ENCODE results near the gene TBX1. TPM values are rescaled to one million over a fixed set of nuclear protein-coding genes. Genes with fewer than 3 reads are reported as not detected.
A peak's percentile ranks its signal among the peaks of the same experiment; 100 is the strongest.

Gene TBX1
- total and polyA plus RNA-seq, 10 of the 15 experiments (the other 5 are each of a cell fraction or from before 2014, with no cell fraction given), result not detected

GRCh38 chr22:19730198-19730597, 30.4 kb upstream of the TBX1 start:
- no peak overlapping the region for H3K4me2 ChIP-seq (ENCODE audit: control insufficient read depth, insufficient read depth)
- TF ChIP-seq HDAC2 (IDR thresholded peaks at IDR 0.05), result no peak
- no peak for TF ChIP-seq JUNB (IDR thresholded peaks at IDR 0.05)
- no peak for TF ChIP-seq RAD21 (IDR thresholded peaks at IDR 0.05; ENCODE audit: insufficient read depth, low read depth, low read length)
- ChIA-PET RAD21 (ENCODE audit: unreplicated experiment) (interaction anchor here (0.6 to 3.2 kb wide), 17 partner anchors 15 to 225 kb away, joined by 3 to 70 read pairs (median 5); no protein-coding TSS in a partner anchor), CTCF (interaction anchor here (0.5 to 5.7 kb wide), 29 partner anchors 9 to 430 kb away, joined by 3 to 94 read pairs (median 4); partner anchors contain the start of genes COMT, TRMT2A and TXNRD2), SMC1A (ENCODE audit: uncharacterized antibody, unreplicated experiment) (interaction anchor here (0.6 to 2.6 kb wide), 9 partner anchors 33 to 223 kb away, joined by 3 to 28 read pairs (median 4); no protein-coding TSS in a partner anchor), POLR2A (interaction anchor here (0.6 kb wide), 1 partner anchor 342 kb away, joined by 3 read pairs; no protein-coding TSS in a partner anchor)
- intact Hi-C loops (cut with micrococcal nuclease; ENCODE audit: unreplicated experiment), result loop anchor here (1.0 kb wide), 1 partner anchor 180 kb away; no protein-coding TSS in a partner anchor
- DNase-seq (ENCODE audit: low read depth, low spot score) (no peak), ATAC-seq (peak; percentile 37), FAIRE-seq (no peak)
- in situ Hi-C loops (cut with MboI), result loop anchor here (5.0 kb wide), 1 partner anchor 187 kb away; no protein-coding TSS in a partner anchor
- no TSS peak for BruUV-seq (replicated peaks)
- WGBS (ENCODE audit: insufficient coverage, insufficient replicate concordance, low lambda C conversion rate, missing lambda C conversion rate), result 91% methylated on average over 8 of the region's 8 CpGs
- H3K4me1 ChIP-seq (ENCODE audit: control insufficient read depth, insufficient read depth, low read length), result no peaks in the 10 kb centered on the region
- H4K20me1 ChIP-seq (ENCODE audit: control insufficient read depth, insufficient read depth), result no peaks in the 10 kb centered on the region; the same call in 1 of the 2 replicates
- H3K36me3 ChIP-seq (ENCODE audit: control insufficient read depth in 2 of 2, insufficient read depth in 2 of 2, low read length in 1 of 2), result no peaks in the 10 kb centered on the region
- H3K79me2 ChIP-seq (ENCODE audit: control insufficient read depth, insufficient read depth, low read length), result no peaks in the 10 kb centered on the region
- H3K27ac ChIP-seq (ENCODE audit: control insufficient read depth, insufficient read depth), result no peak overlapping the region
- H3K27me3 ChIP-seq (replicated peaks in 1 of 2; ENCODE audit: control insufficient read depth in 2 of 2, insufficient read depth in 2 of 2, low read length in 1 of 2), result no peaks in the 10 kb centered on the region
- H3K4me3 ChIP-seq, result no peak overlapping the region
- no peaks in the 10 kb centered on the region for H3K9me3 ChIP-seq (replicated peaks; ENCODE audit: control insufficient read depth, insufficient read depth, low read length)
- no peak overlapping the region; the same call in 1 of the 2 replicates for H2AFZ ChIP-seq (ENCODE audit: control insufficient read depth, low read depth, low read length)
- no peak overlapping the region for H3K9ac ChIP-seq (ENCODE audit: control insufficient read depth, insufficient read depth, low read length)

GRCh38 chr22:19730655-19731360, 29.8 kb upstream of the TBX1 start:
- no peaks in the 10 kb centered on the region for H3K79me2 ChIP-seq (ENCODE audit: control insufficient read depth, insufficient read depth, low read length)
- H3K4me3 ChIP-seq, result peak overlapping the region; percentile 29; the same call in 1 of the 2 replicates
- no peaks in the 10 kb centered on the region for H3K9me3 ChIP-seq (replicated peaks; ENCODE audit: control insufficient read depth, insufficient read depth, low read length)
- CTCF ChIA-PET, result interaction anchor here (0.5 to 5.7 kb wide), 29 partner anchors 8 to 430 kb away, joined by 3 to 94 read pairs (median 4); partner anchors contain the start of genes COMT, TRMT2A and TXNRD2
- peak overlapping the region; percentile 58 for H2AFZ ChIP-seq (ENCODE audit: control insufficient read depth, low read depth, low read length)
- no peak for FAIRE-seq
- H4K20me1 ChIP-seq (ENCODE audit: control insufficient read depth, insufficient read depth), result no peaks in the 10 kb centered on the region; the same call in 1 of the 2 replicates
- RAD21 ChIA-PET (ENCODE audit: unreplicated experiment), result interaction anchor here (0.6 to 3.2 kb wide), 17 partner anchors 14 to 224 kb away, joined by 3 to 70 read pairs (median 5); no protein-coding TSS in a partner anchor
- no TSS peak for BruUV-seq (replicated peaks)
- no peaks in the 10 kb centered on the region for H3K36me3 ChIP-seq (ENCODE audit: control insufficient read depth in 2 of 2, insufficient read depth in 2 of 2, low read length in 1 of 2)
- H3K9ac ChIP-seq (ENCODE audit: control insufficient read depth, insufficient read depth, low read length), result no peak overlapping the region
- POLR2A ChIA-PET, result interaction anchor here (0.6 kb wide), 1 partner anchor 341 kb away, joined by 3 read pairs; no protein-coding TSS in a partner anchor
- SMC1A ChIA-PET (ENCODE audit: uncharacterized antibody, unreplicated experiment), result interaction anchor here (0.6 to 2.6 kb wide), 9 partner anchors 32 to 223 kb away, joined by 3 to 28 read pairs (median 4); no protein-coding TSS in a partner anchor
- peak overlapping the region; percentile 86 for H3K4me2 ChIP-seq (ENCODE audit: control insufficient read depth, insufficient read depth)
- intact Hi-C loops (cut with micrococcal nuclease; ENCODE audit: unreplicated experiment), result loop anchor here (1.0 kb wide), 1 partner anchor 179 kb away; no protein-coding TSS in a partner anchor
- no peaks in the 10 kb centered on the region for H3K4me1 ChIP-seq (ENCODE audit: control insufficient read depth, insufficient read depth, low read length)
- no peak overlapping the region for H3K27ac ChIP-seq (ENCODE audit: control insufficient read depth, insufficient read depth)
- no peaks in the 10 kb centered on the region for H3K27me3 ChIP-seq (replicated peaks in 1 of 2; ENCODE audit: control insufficient read depth in 2 of 2, insufficient read depth in 2 of 2, low read length in 1 of 2)
- in situ Hi-C loops (cut with MboI), result loop anchor here (5.0 kb wide), 1 partner anchor 186 kb away; no protein-coding TSS in a partner anchor
- DNase-seq (ENCODE audit: low read depth, low spot score), result no peak
- peak; percentile 97 for ATAC-seq
- 12% methylated on average over 46 of the region's 48 CpGs for WGBS (ENCODE audit: insufficient coverage, insufficient replicate concordance, low lambda C conversion rate, missing lambda C conversion rate)
- TF ChIP-seq, protein P1, sequence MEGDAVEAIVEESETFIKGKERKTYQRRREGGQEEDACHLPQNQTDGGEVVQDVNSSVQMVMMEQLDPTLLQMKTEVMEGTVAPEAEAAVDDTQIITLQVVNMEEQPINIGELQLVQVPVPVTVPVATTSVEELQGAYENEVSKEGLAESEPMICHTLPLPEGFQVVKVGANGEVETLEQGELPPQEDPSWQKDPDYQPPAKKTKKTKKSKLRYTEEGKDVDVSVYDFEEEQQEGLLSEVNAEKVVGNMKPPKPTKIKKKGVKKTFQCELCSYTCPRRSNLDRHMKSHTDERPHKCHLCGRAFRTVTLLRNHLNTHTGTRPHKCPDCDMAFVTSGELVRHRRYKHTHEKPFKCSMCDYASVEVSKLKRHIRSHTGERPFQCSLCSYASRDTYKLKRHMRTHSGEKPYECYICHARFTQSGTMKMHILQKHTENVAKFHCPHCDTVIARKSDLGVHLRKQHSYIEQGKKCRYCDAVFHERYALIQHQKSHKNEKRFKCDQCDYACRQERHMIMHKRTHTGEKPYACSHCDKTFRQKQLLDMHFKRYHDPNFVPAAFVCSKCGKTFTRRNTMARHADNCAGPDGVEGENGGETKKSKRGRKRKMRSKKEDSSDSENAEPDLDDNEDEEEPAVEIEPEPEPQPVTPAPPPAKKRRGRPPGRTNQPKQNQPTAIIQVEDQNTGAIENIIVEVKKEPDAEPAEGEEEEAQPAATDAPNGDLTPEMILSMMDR (IDR thresholded peaks at IDR 0.05 in 2 of 3, conservative IDR thresholded peaks at IDR 0.05 in 1 of 3; ENCODE audit: control insufficient read depth in 2 of 3, extremely low read depth in 1 of 3, insufficient read depth in 1 of 3, low read depth in 3 of 3, low read length in 3 of 3), result peak; percentile 85 to 96 (median 89)
- no peak; a peak in 1 of 4 replicates for TF ChIP-seq BHLHE40 (IDR thresholded peaks at IDR 0.05; ENCODE audit: borderline replicate concordance in 1 of 2, low read depth in 2 of 2, low read length in 1 of 2)
- TF ChIP-seq NBN (IDR thresholded peaks at IDR 0.05), result 0 out of 2 replicates have a peak, but pooled peaks have one; percentile 56
- TF ChIP-seq HSF1 (IDR thresholded peaks at IDR 0.05; ENCODE audit: low read depth, low read length), result no peak
- TF ChIP-seq RB1 (IDR thresholded peaks at IDR 0.05; ENCODE audit: borderline replicate concordance), result peak; percentile 62; the same call in 1 of the 2 replicates
- TF ChIP-seq CHD2 (IDR thresholded peaks at IDR 0.05; ENCODE audit: borderline replicate concordance, low read depth, low read length), result no peak
- 0 out of 2 replicates have a peak, but pooled peaks have one; percentile 37 for TF ChIP-seq GATAD2B (conservative IDR thresholded peaks at IDR 0.05; ENCODE audit: low read depth)
- TF ChIP-seq IKZF1 (conservative IDR thresholded peaks at IDR 0.05), result 0 out of 2 replicates have a peak, but pooled peaks have one; percentile 21
